GM19043 (cell line): ENCODE measurements around the gene MRPS24.
"Not testable (repeated sequence)": the region's sequence is repeated elsewhere in the genome, so short reads cannot be mapped to it uniquely, and the experiment has no call there.

Experiments
- ATAC-seq: cut with Tn5 transposase; IDR thresholded peaks from one replicate; pipeline ENCODE4 v1.9.1; 2021; ENCODE audit warnings: low read depth; ENCODE audit not compliant: unreplicated experiment

MRPS24 gene

GRCh38 chr7:43843296-43843695 is 26.0 kb downstream of the MRPS24 start:
- no peak for ATAC-seq

DNA sequence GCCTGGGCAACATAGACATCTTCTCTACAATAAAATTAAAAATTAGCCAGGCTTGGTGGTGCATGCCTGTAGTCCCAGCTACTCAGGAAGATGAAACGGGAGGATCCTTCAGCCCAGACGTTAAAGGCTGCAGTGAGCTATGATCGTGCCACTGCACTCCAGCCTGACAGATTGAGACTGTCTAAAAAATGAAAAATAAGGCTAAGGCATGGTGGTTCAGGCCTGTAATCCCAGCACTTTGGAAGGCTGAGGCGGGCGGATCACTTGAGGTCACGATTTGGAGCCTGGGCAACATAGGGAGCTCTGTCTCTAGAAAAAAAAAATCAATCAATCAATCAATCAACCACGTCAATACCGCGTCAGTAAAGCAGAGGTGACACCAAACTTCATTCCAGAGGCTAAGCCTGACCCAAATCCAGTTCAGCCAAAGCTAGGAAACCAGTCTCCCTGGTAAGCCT is 31.1 kb downstream of the MRPS24 start:
- no peak for ATAC-seq

DNA sequence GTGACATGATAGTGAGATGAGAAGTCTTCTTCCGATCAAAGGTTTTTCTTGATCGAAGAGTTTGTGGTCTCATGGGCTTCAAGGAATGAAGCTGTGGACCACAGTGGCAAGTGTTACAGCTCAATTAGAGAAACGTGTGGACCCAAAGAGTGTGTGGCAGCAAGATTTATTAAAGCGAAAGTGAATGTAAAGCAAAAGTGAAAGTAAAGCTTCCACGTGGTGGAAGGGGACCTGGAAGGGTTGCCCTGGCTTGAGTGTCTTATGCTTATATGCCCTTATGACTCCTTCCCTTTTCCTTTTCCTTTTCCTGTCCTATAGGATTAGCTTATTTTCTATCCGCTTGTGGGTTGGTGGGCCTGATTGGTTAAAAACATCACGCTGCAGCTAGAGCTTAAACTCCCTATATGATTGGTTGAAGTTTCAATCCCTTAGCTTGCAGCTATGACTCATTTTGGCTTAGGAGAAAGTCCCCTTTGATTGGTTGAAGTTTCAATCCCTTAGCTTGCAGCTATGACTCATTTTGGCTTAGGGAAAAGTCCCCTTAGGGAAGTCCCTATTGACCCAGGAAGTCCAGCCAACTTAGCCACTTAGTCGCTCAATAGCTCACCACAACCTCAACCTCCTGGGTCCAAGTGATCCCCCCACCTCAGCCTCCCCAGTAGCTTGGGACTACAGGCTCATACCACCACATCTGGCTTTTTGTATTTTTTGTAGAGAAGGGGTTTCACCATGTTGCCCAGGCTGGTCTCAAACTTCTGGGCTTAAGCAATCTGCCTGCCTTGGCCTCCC is 34.7 kb downstream of the MRPS24 start:
- ATAC-seq: no peak

GRCh38 chr7:43830917-43831316 is 38.4 kb downstream of the MRPS24 start:
- not testable (repeated sequence) for ATAC-seq

DNA sequence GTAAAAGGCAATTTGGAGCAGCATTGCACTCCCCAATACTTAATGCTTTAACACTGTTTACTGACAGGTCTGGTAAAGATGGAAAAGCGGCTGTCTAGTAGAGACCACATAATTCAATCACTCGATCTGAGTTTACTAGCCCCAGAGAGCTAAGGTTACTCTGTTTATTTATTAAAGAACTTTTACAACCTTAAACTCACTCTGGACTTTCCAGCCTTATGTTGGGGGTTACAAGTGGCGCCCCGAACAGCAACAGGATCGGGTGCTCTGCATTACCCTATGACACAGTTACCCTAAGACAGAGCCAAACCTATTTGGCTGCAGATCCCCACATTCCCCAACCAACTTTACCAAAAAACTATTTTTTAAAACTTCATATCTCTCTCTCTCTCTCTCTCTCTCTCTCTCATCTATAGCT is 43.9 kb downstream of the MRPS24 start:
- no peak for ATAC-seq

DNA sequence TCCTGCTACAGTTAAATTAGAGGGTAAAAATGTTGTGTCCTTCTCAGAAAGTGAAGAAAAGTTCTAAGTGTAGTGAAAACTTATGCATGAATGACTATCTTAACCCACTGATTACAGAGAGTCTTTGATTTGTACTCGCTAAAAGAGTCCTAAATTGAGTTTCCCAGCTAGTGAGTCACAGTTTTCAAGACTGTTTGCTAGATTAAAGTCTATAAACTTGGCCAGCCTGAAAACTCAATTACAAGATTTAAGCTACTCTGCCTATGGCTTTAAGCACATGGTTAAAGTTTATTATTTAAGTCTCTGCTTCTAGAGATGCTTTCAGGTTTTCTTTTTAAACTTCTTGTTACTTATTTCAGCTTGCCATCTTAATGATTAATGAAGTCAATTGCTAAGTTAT is 44.4 kb downstream of the MRPS24 start:
- ATAC-seq: no peak

DNA sequence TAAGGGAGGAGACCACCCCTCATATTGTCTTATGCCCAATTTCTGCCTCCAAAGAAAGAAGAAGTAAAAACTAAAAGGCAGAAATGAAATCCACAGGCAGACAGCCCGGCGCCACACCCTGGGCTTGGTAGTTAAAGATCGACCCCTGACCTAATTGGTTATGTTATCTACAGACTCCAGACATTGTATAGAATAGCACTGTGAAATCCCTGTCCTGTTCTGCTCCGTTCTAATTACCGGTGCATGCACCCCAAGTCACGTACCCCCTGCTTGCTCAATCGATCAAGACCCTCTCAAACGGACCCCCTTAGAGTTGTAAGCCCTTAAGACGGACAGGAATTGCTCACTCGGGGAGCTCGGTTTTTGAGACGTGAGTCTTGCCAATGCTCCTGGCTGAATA is 44.8 kb downstream of the MRPS24 start:
- ATAC-seq: not testable (repeated sequence)

DNA sequence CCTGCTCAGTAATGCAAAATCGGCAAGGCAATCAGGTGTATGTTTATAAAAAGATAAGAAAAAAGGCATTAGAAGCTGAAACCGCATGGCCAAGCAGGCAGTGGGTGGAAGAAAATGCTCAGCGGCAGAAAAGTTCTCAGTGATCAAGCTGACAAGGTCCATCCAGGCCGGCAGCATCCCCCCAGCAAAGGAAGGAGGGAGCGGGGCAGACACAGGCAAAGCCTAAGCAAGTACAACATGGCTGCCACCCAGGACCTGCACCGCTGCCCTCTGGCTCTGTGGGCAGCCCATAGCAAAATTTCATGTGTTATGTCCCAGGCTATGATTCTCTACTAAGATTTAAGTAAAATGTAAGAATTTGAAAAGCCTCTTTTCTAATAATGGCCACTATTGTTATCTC is 45.4 kb downstream of the MRPS24 start:
- ATAC-seq: no peak

GRCh38 chr7:43823425-43823824 is 45.9 kb downstream of the MRPS24 start:
- not testable (repeated sequence) for ATAC-seq
